K562 (cell line): ENCODE measurements around the gene CLEC17A.
"Not testable (repeated sequence)": the region's sequence is repeated elsewhere in the genome, so short reads cannot be mapped to it uniquely, and the experiment has no call there.

Experiments used
- TF ChIP-seq, protein P1 (sequence below): sonication (generic); formaldehyde crosslinking; IDR thresholded peaks from 2 replicates; pipeline ENCODE4 v1.8.1; 2022; ENCODE audit warnings: missing genetic modification reagents
- TF ChIP-seq, protein P2 (sequence below): sonication (generic); formaldehyde crosslinking; IDR thresholded peaks from 2 replicates; pipeline ENCODE4 v1.8.0; 2023; ENCODE audit warnings: missing genetic modification reagents, mild to moderate bottlenecking, borderline replicate concordance

DNA sequence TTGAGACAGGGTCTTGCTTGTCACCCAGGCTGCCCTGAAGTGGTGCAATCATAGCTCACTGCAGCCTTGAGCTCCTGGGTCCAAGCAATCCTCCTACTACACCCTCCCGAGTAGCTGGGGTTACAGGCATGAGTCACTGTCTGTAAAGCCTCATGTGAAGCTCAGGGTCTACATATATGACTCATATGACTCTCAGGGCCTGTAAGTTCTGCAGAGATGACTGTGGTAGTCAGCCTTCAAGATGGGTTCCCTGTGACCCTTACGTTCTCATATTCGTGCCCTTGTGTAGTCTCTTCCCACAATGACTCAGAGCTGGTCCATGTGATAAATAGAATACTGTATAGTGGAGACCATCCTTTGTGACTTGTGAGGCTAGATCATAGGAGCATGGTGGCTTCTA is 2.3 kb downstream of the CLEC17A start:
- TF ChIP-seq, protein P1, sequence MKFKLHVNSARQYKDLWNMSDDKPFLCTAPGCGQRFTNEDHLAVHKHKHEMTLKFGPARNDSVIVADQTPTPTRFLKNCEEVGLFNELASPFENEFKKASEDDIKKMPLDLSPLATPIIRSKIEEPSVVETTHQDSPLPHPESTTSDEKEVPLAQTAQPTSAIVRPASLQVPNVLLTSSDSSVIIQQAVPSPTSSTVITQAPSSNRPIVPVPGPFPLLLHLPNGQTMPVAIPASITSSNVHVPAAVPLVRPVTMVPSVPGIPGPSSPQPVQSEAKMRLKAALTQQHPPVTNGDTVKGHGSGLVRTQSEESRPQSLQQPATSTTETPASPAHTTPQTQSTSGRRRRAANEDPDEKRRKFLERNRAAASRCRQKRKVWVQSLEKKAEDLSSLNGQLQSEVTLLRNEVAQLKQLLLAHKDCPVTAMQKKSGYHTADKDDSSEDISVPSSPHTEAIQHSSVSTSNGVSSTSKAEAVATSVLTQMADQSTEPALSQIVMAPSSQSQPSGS (CRISPR knock-in tag): not testable (repeated sequence)
- TF ChIP-seq, protein P2, sequence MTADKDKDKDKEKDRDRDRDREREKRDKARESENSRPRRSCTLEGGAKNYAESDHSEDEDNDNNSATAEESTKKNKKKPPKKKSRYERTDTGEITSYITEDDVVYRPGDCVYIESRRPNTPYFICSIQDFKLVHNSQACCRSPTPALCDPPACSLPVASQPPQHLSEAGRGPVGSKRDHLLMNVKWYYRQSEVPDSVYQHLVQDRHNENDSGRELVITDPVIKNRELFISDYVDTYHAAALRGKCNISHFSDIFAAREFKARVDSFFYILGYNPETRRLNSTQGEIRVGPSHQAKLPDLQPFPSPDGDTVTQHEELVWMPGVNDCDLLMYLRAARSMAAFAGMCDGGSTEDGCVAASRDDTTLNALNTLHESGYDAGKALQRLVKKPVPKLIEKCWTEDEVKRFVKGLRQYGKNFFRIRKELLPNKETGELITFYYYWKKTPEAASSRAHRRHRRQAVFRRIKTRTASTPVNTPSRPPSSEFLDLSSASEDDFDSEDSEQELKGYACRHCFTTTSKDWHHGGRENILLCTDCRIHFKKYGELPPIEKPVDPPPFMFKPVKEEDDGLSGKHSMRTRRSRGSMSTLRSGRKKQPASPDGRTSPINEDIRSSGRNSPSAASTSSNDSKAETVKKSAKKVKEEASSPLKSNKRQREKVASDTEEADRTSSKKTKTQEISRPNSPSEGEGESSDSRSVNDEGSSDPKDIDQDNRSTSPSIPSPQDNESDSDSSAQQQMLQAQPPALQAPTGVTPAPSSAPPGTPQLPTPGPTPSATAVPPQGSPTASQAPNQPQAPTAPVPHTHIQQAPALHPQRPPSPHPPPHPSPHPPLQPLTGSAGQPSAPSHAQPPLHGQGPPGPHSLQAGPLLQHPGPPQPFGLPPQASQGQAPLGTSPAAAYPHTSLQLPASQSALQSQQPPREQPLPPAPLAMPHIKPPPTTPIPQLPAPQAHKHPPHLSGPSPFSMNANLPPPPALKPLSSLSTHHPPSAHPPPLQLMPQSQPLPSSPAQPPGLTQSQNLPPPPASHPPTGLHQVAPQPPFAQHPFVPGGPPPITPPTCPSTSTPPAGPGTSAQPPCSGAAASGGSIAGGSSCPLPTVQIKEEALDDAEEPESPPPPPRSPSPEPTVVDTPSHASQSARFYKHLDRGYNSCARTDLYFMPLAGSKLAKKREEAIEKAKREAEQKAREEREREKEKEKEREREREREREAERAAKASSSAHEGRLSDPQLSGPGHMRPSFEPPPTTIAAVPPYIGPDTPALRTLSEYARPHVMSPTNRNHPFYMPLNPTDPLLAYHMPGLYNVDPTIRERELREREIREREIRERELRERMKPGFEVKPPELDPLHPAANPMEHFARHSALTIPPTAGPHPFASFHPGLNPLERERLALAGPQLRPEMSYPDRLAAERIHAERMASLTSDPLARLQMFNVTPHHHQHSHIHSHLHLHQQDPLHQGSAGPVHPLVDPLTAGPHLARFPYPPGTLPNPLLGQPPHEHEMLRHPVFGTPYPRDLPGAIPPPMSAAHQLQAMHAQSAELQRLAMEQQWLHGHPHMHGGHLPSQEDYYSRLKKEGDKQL (CRISPR knock-in tag): not testable (repeated sequence)
